Neural progenitor cell (in vitro differentiated cells): ENCODE results near the gene HADHB. TPM values are rescaled to one million over a fixed set of nuclear protein-coding genes. Genes with fewer than 3 reads are reported as not detected.
"Not testable (repeated sequence)": the region's sequence is repeated elsewhere in the genome, so short reads cannot be mapped to it uniquely, and the experiment has no call there.

Experiments
- DNase-seq: peaks from one replicate; pipeline ENCODE4 v3.0.0-alpha.2; 2016; ENCODE audit warnings: low spot score
- H2AFZ ChIP-seq: fragments of 200-600 bp; sonication (generic); replicated peaks from 2 replicates; pipeline ENCODE4 v1.6.1; 2016; ENCODE audit warnings: antibody characterized with exemption
- H3F3A ChIP-seq: fragments of 200-600 bp; sonication (generic); 2 replicates; pipeline ENCODE4 v1.6.1; 2016; ENCODE audit warnings: antibody characterized with exemption, low read depth
- H3K27ac ChIP-seq: fragments of 200-600 bp; sonication (generic); 2 replicates; pipeline ENCODE4 v1.5.1; 2016; ENCODE audit warnings: mild to moderate bottlenecking
- H3K27me3 ChIP-seq: fragments of 200-600 bp; sonication (generic); 2 replicates; pipeline ENCODE4 v1.6.1; 2016; ENCODE audit warnings: mild to moderate bottlenecking, moderate library complexity
- H3K36me3 ChIP-seq: fragments of 200-600 bp; sonication (generic); 2 replicates; pipeline ENCODE4 v1.5.1; 2016
- H3K4me1 ChIP-seq: fragments of 200-600 bp; sonication (generic); 2 replicates; pipeline ENCODE4 v1.6.1; 2016; ENCODE audit warnings: mixed run types
- H3K4me2 ChIP-seq: fragments of 200-600 bp; sonication (generic); 2 replicates; pipeline ENCODE4 v1.6.1; 2016
- H3K4me3 ChIP-seq: fragments of 200-600 bp; sonication (generic); 2 replicates; pipeline ENCODE4 v1.5.1; 2016
- H3K79me2 ChIP-seq: fragments of 200-600 bp; sonication (generic); 2 replicates; pipeline ENCODE4 v1.6.1; 2016; ENCODE audit warnings: low read depth
- H3K9ac ChIP-seq: fragments of 200-600 bp; sonication (generic); 2 replicates; pipeline ENCODE4 v1.6.1; 2016
- H3K9me3 ChIP-seq: fragments of 200-600 bp; sonication (generic); 2 replicates; pipeline ENCODE4 v1.5.1; 2016; ENCODE audit warnings: low read depth
- H4K20me1 ChIP-seq: fragments of 200-600 bp; sonication (generic); 2 replicates; pipeline ENCODE4 v1.6.1; 2016; ENCODE audit warnings: low read depth
- H3K27ac Mint-ChIP-seq: 3 replicates; pipeline ENCODE4 v1.8.0; 2021; ENCODE audit warnings: mixed read lengths
- H3K27me3 Mint-ChIP-seq: 2 replicates; pipeline ENCODE4 v1.8.0; 2022; ENCODE audit warnings: low read depth, mild to moderate bottlenecking, inconsistent platforms, moderate library complexity, mixed read lengths; ENCODE audit not compliant: insufficient read depth
- H3K36me3 Mint-ChIP-seq: 3 replicates; pipeline ENCODE4 v1.8.0; 2021; ENCODE audit warnings: mixed read lengths
- H3K4me1 Mint-ChIP-seq: 3 replicates; pipeline ENCODE4 v1.8.0; 2021; ENCODE audit warnings: mixed read lengths
- H3K4me3 Mint-ChIP-seq: 3 replicates; pipeline ENCODE4 v1.8.0; 2021; ENCODE audit warnings: mild to moderate bottlenecking, moderate library complexity, mixed read lengths
- H3K9me3 Mint-ChIP-seq: 3 replicates; pipeline ENCODE4 v1.8.0; 2020; ENCODE audit warnings: mixed read lengths
- CTCF ChIP-seq: fragments of 200-600 bp; sonication (generic); IDR thresholded peaks from 2 replicates; pipeline ENCODE4 v1.5.1; 2017; ENCODE audit warnings: antibody characterized with exemption, mild to moderate bottlenecking
- EZH2 ChIP-seq: fragments of 200-600 bp; sonication (generic); IDR thresholded peaks from 2 replicates; pipeline ENCODE4 v1.6.1; 2017; ENCODE audit warnings: antibody characterized with exemption, mild to moderate bottlenecking, moderate library complexity
- EZH2phosphoT487 ChIP-seq: fragments of 200-600 bp; sonication (generic); IDR thresholded peaks from 2 replicates; pipeline ENCODE4 v1.6.1; 2017; ENCODE audit warnings: antibody characterized with exemption
- total RNA-seq: library from RNA; depleted of rRNA; stranded (reverse); fragments of >200 nt; gene quantifications from 2 replicates; pipeline ENCODE4 v1.2.3, GENCODE V29; 2015; ENCODE audit warnings: low replicate concordance

HADHB gene
- total RNA-seq, 1 donor from 2014 or later: 40.6 TPM

- H3K27ac ChIP-seq: no peak overlapping the region
Observed at GRCh38 chr2:26268213-26268612, 23.5 kb downstream of the HADHB start.

GRCh38 chr2:26268670-26269385 is 24.1 kb downstream of the HADHB start:
- H3K4me3 Mint-ChIP-seq, H3K9me3 ChIP-seq, H3K27ac Mint-ChIP-seq, H3K79me2 ChIP-seq, H3K9ac ChIP-seq, H3K36me3 ChIP-seq, H3K4me3 ChIP-seq, H3K36me3 Mint-ChIP-seq, DNase-seq, H3K4me2 ChIP-seq, H3K4me1 Mint-ChIP-seq, H3K27me3 Mint-ChIP-seq, H3K9me3 Mint-ChIP-seq, H3F3A ChIP-seq, H2AFZ ChIP-seq, H4K20me1 ChIP-seq, H3K4me1 ChIP-seq, H3K27me3 ChIP-seq, H3K27ac ChIP-seq: not testable (repeated sequence)

More at GRCh38 chr2:26268213-26268612, 23.5 kb downstream of the HADHB start:
- H3K9me3 ChIP-seq: no peaks in the 10 kb centered on the region
- Mint-ChIP-seq H3K4me3 (no peak overlapping the region), H3K9me3 (no peaks in the 10 kb centered on the region), H3K4me1 (no peaks in the 10 kb centered on the region), H3K27me3 (no peaks in the 10 kb centered on the region), H3K36me3 (peaks cover 2% of the 10 kb centered on the region), H3K27ac (no peak overlapping the region)
- H3K4me2 ChIP-seq: no peak overlapping the region
- H3K4me1 ChIP-seq: no peaks in the 10 kb centered on the region
- no peaks in the 10 kb centered on the region for H3K36me3 ChIP-seq
- no peaks in the 10 kb centered on the region for H3K79me2 ChIP-seq
- no peaks in the 10 kb centered on the region for H3K27me3 ChIP-seq
- H3K9ac ChIP-seq: no peak overlapping the region
- no peaks in the 10 kb centered on the region for H3F3A ChIP-seq
- no peak overlapping the region for H3K4me3 ChIP-seq
- no peak for DNase-seq
- H4K20me1 ChIP-seq: no peaks in the 10 kb centered on the region
- no peak overlapping the region for H2AFZ ChIP-seq
- TF ChIP-seq EZH2 (no peak), EZH2phosphoT487 (no peak), CTCF (no peak)

- no peak overlapping the region for H3K4me3 ChIP-seq
- H2AFZ ChIP-seq: no peak overlapping the region
- H3K4me1 ChIP-seq: no peaks in the 10 kb centered on the region
- H3K36me3 ChIP-seq: no peaks in the 10 kb centered on the region
- H4K20me1 ChIP-seq: no peaks in the 10 kb centered on the region
- peaks cover 3% of the 10 kb centered on the region for H3F3A ChIP-seq
- H3K9me3 ChIP-seq: no peaks in the 10 kb centered on the region
- Mint-ChIP-seq H3K27me3 (no peaks in the 10 kb centered on the region), H3K4me3 (no peak overlapping the region), H3K4me1 (no peaks in the 10 kb centered on the region), H3K36me3 (peaks cover 4% of the 10 kb centered on the region), H3K27ac (no peak overlapping the region), H3K9me3 (no peaks in the 10 kb centered on the region)
- H3K4me2 ChIP-seq: no peak overlapping the region
- no peak overlapping the region for H3K9ac ChIP-seq
- H3K27ac ChIP-seq: no peak overlapping the region
- no peak for TF ChIP-seq EZH2phosphoT487
- DNase-seq: no peak
- no peaks in the 10 kb centered on the region for H3K27me3 ChIP-seq
- no peaks in the 10 kb centered on the region for H3K79me2 ChIP-seq
Observed at GRCh38 chr2:26269571-26270158, 24.9 kb downstream of the HADHB start.

GRCh38 chr2:26270373-26270772 is 25.6 kb downstream of the HADHB start:
- no peak overlapping the region for H3K27ac ChIP-seq
- H3K36me3 Mint-ChIP-seq: peaks cover 4% of the 10 kb centered on the region

More at GRCh38 chr2:26270373-26270772, 25.6 kb downstream of the HADHB start:
- DNase-seq: no peak
- H3K4me2 ChIP-seq: no peak overlapping the region
- H2AFZ ChIP-seq: no peak overlapping the region
- Mint-ChIP-seq H3K9me3 (no peaks in the 10 kb centered on the region), H3K27ac (no peak overlapping the region), H3K27me3 (no peaks in the 10 kb centered on the region), H3K4me1 (no peaks in the 10 kb centered on the region), H3K4me3 (no peak overlapping the region)
- H3K9me3 ChIP-seq: no peaks in the 10 kb centered on the region
- H3K79me2 ChIP-seq: no peaks in the 10 kb centered on the region
- no peaks in the 10 kb centered on the region for H3K27me3 ChIP-seq
- no peak overlapping the region for H3K9ac ChIP-seq
- H4K20me1 ChIP-seq: no peaks in the 10 kb centered on the region
- no peak for TF ChIP-seq CTCF
- TF ChIP-seq EZH2phosphoT487: no peak
- no peak for TF ChIP-seq EZH2
- no peaks in the 10 kb centered on the region for H3K36me3 ChIP-seq
- H3F3A ChIP-seq: peaks cover 3% of the 10 kb centered on the region
- no peaks in the 10 kb centered on the region for H3K4me1 ChIP-seq
- H3K4me3 ChIP-seq: no peak overlapping the region
